Measurements from ENCODE around the gene ADAMTS4.

The ADAMTS4 gene

GRCh38 chr1:161220002-161220401 lies 21.1 kb upstream of the ADAMTS4 start:
- DNase-seq (ENCODE audit: low read depth) = no peak

GRCh38 chr1:161219078-161219892 lies 20.4 kb upstream of the ADAMTS4 start:
- no peak for DNase-seq (ENCODE audit: low read depth)

- no peak for DNase-seq (ENCODE audit: low read depth)
Measured at GRCh38 chr1:161218301-161219077, 19.6 kb upstream of the ADAMTS4 start.

GRCh38 chr1:161217831-161218230 lies 19.0 kb upstream of the ADAMTS4 start:
- no peak for DNase-seq (ENCODE audit: low read depth)

GRCh38 chr1:161216945-161217712 lies 18.3 kb upstream of the ADAMTS4 start:
- no peak for DNase-seq (ENCODE audit: low read depth)

- DNase-seq (ENCODE audit: low read depth) = no peak
Measured at GRCh38 chr1:161215076-161215475, 16.2 kb upstream of the ADAMTS4 start, which contains the start of gene FCER1G. Gene FCER1G, plus strand, starts transcription at chr1:161215295. Its CDS starts 27 bp downstream, at chr1:161215322.

- no peak for DNase-seq (ENCODE audit: low read depth)
Measured at GRCh38 chr1:161214369-161214768, 15.5 kb upstream of the ADAMTS4 start.

- DNase-seq (ENCODE audit: low read depth) = peak; percentile 59
Measured at GRCh38 chr1:161209790-161210409, 11.0 kb upstream of the ADAMTS4 start.

- no peak for DNase-seq (ENCODE audit: low read depth)
Measured at GRCh38 chr1:161207173-161207572, 8.3 kb upstream of the ADAMTS4 start.

- no peak for DNase-seq (ENCODE audit: low read depth)
Measured at GRCh38 chr1:161206411-161207140, 7.7 kb upstream of the ADAMTS4 start.

- DNase-seq (ENCODE audit: low read depth) = peak; percentile 94
Measured at GRCh38 chr1:161201836-161202712, 3.2 kb upstream of the ADAMTS4 start, which contains the start of gene NDUFS2. Gene NDUFS2, plus strand, starts transcription at chr1:161202367. Its CDS starts 19 bp downstream, at chr1:161202386.

GRCh38 chr1:161200992-161201835 lies 2.4 kb upstream of the ADAMTS4 start:
- no peak for DNase-seq (ENCODE audit: low read depth)

GRCh38 chr1:161200421-161200991 lies 1.7 kb upstream of the ADAMTS4 start:
- DNase-seq (ENCODE audit: low read depth) = no peak

GRCh38 chr1:161199506-161200139 lies 769 bp upstream of the ADAMTS4 start:
- DNase-seq (ENCODE audit: low read depth) = no peak

- no peak for DNase-seq (ENCODE audit: low read depth)
Measured at GRCh38 chr1:161198194-161198896, 509 bp downstream of the ADAMTS4 start.

- no peak for DNase-seq (ENCODE audit: low read depth)
Measured at GRCh38 chr1:161197560-161198193, 1.2 kb downstream of the ADAMTS4 start.

Data from activated T-cell treated with anti-CD3 and anti-CD28 coated beads for 24 hours (primary cell).